ENCODE results near the gene CRACDL.

Gene CRACDL

DNA sequence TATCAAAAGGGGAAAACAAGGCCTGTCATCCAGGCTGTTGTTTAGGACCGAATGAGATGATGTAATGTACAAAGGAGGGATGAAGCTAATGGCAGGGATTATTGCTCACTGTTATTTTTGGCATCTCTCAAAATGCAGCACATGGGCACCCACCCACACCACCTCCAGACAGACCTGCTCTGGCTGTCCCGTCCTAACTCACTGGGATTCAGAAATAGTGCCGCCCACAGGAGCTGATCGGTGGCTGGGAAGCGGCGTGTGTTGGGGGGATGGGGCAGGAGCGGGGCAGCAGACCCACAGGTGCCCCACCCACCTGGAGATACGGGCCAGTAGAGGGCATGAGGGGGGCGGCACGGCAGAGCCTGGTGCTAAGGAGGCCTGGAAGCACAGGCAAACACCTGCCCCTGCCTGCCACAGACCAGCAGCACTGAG lies 52.2 kb downstream of the CRACDL start:
- TF ChIP-seq FOXM1 (IDR thresholded peaks at IDR 0.05; ENCODE audit: borderline replicate concordance, low read depth) (no peak), ZBTB7A (IDR thresholded peaks at IDR 0.05; ENCODE audit: low read depth) (no peak), CREB1 (IDR thresholded peaks at IDR 0.05; ENCODE audit: low read depth) (no peak), EP300 (IDR thresholded peaks at IDR 0.05; ENCODE audit: borderline replicate concordance) (no peak), EGR1 (IDR thresholded peaks at IDR 0.05) (no peak), TAF1 (IDR thresholded peaks at IDR 0.05; ENCODE audit: low read depth) (no peak), RAD21 (IDR thresholded peaks at IDR 0.05; ENCODE audit: low read depth) (no peak), TEAD4 (IDR thresholded peaks at IDR 0.05) (no peak), CEBPB (IDR thresholded peaks at IDR 0.05) (no peak), YY1 (IDR thresholded peaks at IDR 0.05; ENCODE audit: low read depth) (no peak), TCF12 (IDR thresholded peaks at IDR 0.05; ENCODE audit: low read depth) (no peak), NFIC (IDR thresholded peaks at IDR 0.05) (no peak)
- TF ChIP-seq, protein P1, sequence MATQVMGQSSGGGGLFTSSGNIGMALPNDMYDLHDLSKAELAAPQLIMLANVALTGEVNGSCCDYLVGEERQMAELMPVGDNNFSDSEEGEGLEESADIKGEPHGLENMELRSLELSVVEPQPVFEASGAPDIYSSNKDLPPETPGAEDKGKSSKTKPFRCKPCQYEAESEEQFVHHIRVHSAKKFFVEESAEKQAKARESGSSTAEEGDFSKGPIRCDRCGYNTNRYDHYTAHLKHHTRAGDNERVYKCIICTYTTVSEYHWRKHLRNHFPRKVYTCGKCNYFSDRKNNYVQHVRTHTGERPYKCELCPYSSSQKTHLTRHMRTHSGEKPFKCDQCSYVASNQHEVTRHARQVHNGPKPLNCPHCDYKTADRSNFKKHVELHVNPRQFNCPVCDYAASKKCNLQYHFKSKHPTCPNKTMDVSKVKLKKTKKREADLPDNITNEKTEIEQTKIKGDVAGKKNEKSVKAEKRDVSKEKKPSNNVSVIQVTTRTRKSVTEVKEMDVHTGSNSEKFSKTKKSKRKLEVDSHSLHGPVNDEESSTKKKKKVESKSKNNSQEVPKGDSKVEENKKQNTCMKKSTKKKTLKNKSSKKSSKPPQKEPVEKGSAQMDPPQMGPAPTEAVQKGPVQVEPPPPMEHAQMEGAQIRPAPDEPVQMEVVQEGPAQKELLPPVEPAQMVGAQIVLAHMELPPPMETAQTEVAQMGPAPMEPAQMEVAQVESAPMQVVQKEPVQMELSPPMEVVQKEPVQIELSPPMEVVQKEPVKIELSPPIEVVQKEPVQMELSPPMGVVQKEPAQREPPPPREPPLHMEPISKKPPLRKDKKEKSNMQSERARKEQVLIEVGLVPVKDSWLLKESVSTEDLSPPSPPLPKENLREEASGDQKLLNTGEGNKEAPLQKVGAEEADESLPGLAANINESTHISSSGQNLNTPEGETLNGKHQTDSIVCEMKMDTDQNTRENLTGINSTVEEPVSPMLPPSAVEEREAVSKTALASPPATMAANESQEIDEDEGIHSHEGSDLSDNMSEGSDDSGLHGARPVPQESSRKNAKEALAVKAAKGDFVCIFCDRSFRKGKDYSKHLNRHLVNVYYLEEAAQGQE (IDR thresholded peaks at IDR 0.05; ENCODE audit: low read depth): no peak
- TF ChIP-seq, protein P2, sequence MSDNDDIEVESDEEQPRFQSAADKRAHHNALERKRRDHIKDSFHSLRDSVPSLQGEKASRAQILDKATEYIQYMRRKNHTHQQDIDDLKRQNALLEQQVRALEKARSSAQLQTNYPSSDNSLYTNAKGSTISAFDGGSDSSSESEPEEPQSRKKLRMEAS (IDR thresholded peaks at IDR 0.05): no peak

DNA sequence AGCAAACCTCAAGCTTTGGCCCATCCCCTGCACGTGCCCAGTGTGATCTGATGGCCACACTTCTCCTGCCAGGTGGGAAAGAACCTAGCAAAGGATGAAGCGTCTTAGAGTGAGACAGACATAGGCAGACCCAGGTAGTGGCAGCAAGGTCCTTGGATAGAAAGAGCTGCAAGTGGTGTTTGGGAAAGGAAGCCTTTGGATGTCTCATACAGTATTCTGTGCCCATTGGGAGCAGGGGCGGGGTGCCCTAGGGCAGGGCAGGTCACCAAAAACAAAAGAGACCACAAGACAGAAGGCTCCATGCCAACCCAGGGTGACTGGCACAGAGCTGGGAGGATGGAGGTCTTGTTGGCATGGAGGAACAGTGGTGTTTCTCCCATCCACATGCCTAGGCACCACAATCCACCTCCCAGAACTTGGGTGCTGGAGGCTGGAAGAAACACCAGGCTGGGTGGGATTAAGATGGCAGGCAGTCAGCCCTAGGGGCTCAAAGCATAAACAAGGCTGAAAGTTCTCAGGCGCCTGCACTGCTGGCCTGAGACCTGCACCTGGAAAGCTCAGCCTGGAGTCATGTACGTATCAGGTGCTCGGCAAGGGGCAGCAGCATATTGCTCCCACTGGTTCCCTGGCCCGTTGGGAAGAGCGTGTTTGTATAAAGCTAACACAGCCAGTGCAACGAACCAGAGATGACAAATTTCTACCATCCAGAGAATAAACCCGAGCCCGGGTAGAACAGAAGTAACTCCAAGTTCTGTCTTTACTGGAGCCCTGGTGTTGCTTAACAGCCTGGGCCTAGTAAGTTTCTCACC lies 52.9 kb downstream of the CRACDL start:
- TF ChIP-seq FOXM1 (IDR thresholded peaks at IDR 0.05; ENCODE audit: borderline replicate concordance, low read depth): no peak

DNA sequence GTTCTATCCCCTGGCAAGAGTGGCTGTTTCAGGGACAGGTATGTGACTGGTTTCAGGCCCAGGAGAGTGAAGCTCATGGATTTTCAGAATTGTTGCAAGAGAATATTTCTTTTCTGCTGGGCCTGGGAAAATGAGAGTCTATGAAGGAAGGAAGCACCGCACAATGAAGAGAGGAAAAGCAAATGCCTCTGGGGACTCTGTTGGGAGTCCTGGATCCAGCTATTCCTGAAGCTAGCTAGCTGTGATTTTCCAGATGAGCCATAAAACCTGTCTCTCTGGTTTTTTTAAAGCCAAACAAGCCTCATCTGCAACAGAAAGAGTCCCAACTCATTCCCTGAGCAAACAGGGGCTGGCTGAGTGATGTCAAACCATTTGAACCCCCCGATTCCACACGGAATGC lies 53.7 kb downstream of the CRACDL start:
- TF ChIP-seq TEAD4 (IDR thresholded peaks at IDR 0.05) (no peak), NFIC (IDR thresholded peaks at IDR 0.05) (no peak), TCF12 (IDR thresholded peaks at IDR 0.05; ENCODE audit: low read depth) (no peak), YY1 (IDR thresholded peaks at IDR 0.05; ENCODE audit: low read depth) (no peak), CEBPB (IDR thresholded peaks at IDR 0.05) (no peak), FOXM1 (IDR thresholded peaks at IDR 0.05; ENCODE audit: borderline replicate concordance, low read depth) (no peak), EP300 (IDR thresholded peaks at IDR 0.05; ENCODE audit: borderline replicate concordance) (no peak), ZBTB7A (IDR thresholded peaks at IDR 0.05; ENCODE audit: low read depth) (no peak)
- TF ChIP-seq, protein P2 (IDR thresholded peaks at IDR 0.05): no peak

DNA sequence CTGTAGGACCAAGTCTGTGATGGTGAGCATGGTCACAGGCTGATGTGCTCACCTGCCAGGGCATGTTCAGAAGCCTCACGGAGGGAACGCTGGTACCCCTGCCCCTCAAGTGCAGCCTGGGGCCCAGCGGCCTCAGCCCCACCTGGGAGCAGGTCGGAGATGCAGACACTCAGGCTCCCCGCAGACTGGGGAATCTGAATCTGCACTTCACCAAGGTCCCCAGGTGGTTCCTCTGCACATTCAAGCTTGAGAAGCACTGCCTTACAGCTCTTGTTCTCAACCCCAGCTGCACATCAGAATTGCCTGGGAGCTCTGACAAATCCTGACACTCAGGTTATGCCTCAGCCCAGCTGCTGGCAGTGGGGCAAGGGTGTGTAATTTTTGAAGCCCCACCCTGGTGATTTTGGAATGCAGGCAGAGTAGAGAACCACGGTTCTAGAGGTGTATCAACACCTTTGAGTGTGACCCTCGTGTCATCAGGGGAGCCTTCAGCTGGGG lies 54.8 kb downstream of the CRACDL start:
- no peak for TF ChIP-seq CREB1 (IDR thresholded peaks at IDR 0.05; ENCODE audit: low read depth)
- no peak for TF ChIP-seq TEAD4 (IDR thresholded peaks at IDR 0.05)
- TF ChIP-seq, protein P3, sequence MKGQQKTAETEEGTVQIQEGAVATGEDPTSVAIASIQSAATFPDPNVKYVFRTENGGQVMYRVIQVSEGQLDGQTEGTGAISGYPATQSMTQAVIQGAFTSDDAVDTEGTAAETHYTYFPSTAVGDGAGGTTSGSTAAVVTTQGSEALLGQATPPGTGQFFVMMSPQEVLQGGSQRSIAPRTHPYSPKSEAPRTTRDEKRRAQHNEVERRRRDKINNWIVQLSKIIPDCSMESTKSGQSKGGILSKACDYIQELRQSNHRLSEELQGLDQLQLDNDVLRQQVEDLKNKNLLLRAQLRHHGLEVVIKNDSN (IDR thresholded peaks at IDR 0.05): no peak
- TF ChIP-seq, protein P2 (IDR thresholded peaks at IDR 0.05): no peak
- TF ChIP-seq EGR1 (IDR thresholded peaks at IDR 0.05): no peak
- TF ChIP-seq, protein P1 (IDR thresholded peaks at IDR 0.05; ENCODE audit: low read depth): no peak
- TF ChIP-seq EP300 (IDR thresholded peaks at IDR 0.05; ENCODE audit: borderline replicate concordance): no peak
- no peak for TF ChIP-seq NFIC (IDR thresholded peaks at IDR 0.05)

DNA sequence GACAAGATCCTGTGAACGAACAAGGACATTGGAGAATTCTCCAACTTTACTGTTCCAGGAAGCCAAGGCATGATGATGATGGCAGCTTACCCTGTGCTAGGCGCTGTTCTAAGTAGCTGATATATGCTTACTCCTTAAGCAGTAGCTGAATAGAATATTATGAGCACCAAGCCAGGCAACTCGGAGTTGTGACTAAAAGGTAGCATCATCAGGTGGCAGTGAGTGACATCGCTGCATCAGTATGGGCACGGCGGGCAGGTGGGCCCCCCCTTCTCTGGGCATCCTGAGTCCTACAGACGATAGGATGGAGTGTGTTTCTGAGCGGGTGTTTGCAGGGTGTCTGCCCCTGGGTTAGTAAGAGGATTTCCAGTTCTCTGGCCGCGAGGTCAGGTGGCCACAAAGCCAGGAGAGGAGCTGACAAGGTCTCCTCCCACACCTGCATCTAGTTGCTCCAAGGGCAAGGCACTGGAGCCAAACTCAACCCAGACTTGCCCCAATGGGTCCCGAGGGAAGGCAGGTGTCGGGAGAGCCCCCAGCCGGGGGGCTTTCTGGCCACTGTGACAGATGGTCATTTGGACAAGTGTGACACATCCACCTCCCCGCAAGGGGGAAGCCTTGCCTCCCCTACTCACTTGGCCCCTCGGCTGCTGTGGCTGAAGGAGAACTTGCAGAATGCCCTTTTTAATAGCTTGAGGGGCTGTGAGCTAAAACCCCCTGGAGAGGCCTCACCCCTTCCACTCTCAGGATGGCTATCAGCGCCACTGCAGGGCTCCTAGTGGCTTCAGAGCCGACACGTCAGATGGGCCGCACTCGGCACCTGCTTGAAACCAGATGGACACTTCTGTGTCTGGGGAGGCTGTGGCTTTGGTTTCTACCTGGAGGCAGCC lies 55.5 kb downstream of the CRACDL start:
- no peak for TF ChIP-seq NFIC (IDR thresholded peaks at IDR 0.05)
- TF ChIP-seq YY1 (IDR thresholded peaks at IDR 0.05; ENCODE audit: low read depth): no peak
- TF ChIP-seq, protein P3 (IDR thresholded peaks at IDR 0.05): no peak
- no peak for TF ChIP-seq TAF1 (IDR thresholded peaks at IDR 0.05; ENCODE audit: low read depth)
- TF ChIP-seq ZBTB7A (IDR thresholded peaks at IDR 0.05; ENCODE audit: low read depth): no peak
- TF ChIP-seq, protein P2 (IDR thresholded peaks at IDR 0.05): no peak
- TF ChIP-seq, protein P1 (IDR thresholded peaks at IDR 0.05; ENCODE audit: low read depth): no peak
- TF ChIP-seq EGR1 (IDR thresholded peaks at IDR 0.05): no peak
- TF ChIP-seq CEBPB (IDR thresholded peaks at IDR 0.05): no peak
- no peak for TF ChIP-seq RAD21 (IDR thresholded peaks at IDR 0.05; ENCODE audit: low read depth)
